PC-3 (cell line): ENCODE results near the gene CPLX1.

Experiments
- EZH2phosphoT487 ChIP-seq: fragments of 300-600 bp; sonication (generic); IDR thresholded peaks from 2 replicates; pipeline ENCODE4 v1.6.1; 2018; ENCODE audit warnings: mild to moderate bottlenecking, antibody characterized with exemption, low read length, borderline replicate concordance
- TF ChIP-seq, protein P1 (sequence below): fragments of 300-600 bp; sonication (generic); conservative IDR thresholded peaks from 2 replicates; pipeline ENCODE4 v1.5.1; 2017; ENCODE audit warnings: antibody characterized with exemption, low read depth, mild to moderate bottlenecking, low read length

DNA sequence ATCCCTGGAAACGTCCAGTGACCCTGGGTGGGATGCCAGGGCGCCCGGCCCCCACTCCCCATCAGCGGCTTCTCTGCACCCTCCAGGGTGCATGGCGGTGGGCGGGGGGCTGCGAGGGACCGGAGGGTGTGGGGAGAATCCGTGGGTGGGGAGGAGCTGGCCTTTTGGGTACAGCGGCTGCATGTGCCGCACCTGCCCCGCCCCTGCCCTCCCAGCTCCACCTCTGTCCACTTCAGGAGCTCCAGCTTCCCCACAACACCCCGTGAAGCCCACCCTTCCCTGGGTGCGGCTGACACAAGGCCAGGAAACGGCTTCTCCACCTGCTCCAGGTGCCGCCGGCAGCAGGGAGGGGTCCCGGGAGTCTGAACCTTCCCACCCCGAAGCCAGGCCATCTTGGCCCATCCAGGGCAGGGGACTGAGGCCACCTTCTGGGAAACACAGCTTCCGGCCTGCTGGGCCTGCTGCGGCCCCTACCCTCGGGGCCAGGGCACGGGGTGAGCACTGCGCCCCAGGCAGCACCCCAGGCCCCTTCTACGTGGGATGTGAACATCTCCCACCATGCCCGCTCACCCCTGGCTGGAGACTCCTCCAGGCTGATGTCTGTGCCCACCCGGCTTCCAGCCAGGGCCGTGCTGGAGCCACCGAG is 34.6 kb downstream of the CPLX1 start:
- TF ChIP-seq EZH2phosphoT487 = no peak
- TF ChIP-seq, protein P1, sequence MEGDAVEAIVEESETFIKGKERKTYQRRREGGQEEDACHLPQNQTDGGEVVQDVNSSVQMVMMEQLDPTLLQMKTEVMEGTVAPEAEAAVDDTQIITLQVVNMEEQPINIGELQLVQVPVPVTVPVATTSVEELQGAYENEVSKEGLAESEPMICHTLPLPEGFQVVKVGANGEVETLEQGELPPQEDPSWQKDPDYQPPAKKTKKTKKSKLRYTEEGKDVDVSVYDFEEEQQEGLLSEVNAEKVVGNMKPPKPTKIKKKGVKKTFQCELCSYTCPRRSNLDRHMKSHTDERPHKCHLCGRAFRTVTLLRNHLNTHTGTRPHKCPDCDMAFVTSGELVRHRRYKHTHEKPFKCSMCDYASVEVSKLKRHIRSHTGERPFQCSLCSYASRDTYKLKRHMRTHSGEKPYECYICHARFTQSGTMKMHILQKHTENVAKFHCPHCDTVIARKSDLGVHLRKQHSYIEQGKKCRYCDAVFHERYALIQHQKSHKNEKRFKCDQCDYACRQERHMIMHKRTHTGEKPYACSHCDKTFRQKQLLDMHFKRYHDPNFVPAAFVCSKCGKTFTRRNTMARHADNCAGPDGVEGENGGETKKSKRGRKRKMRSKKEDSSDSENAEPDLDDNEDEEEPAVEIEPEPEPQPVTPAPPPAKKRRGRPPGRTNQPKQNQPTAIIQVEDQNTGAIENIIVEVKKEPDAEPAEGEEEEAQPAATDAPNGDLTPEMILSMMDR = no peak
